Activated CD4-positive, alpha-beta memory T cell treated with anti-CD3 and anti-CD28 coated beads, Interleukin-2, amount 10 ng/mL, durations not matched to agents 7 days and 5 days (primary cell): ENCODE measurements around the gene LRP1B. TPM values are rescaled to one million over a fixed set of nuclear protein-coding genes. Genes with fewer than 3 reads are reported as not detected.

ENCODE experiments used
- CTCF ChIA-PET: fragments of 350-600 bp; sonication (Branson Sonifier 250); formaldehyde crosslinking; loops from one replicate; lab custom pipeline; 2021; ENCODE audit warnings: antibody characterized with exemption, inconsistent platforms; lab: Charles Lee
- POLR2A ChIA-PET: fragments of 350-600 bp; sonication (Branson Sonifier 250); formaldehyde crosslinking; loops from one replicate; lab custom pipeline; 2021; ENCODE audit warnings: antibody characterized with exemption; lab: Charles Lee
- DNase-seq: peaks from one replicate; pipeline ENCODE4 v3.0.0-alpha.2; 2020
- H3K27ac Mint-ChIP-seq: one replicate; pipeline ENCODE4 v1.8.0; 2021; ENCODE audit warnings: mild to moderate bottlenecking, mixed read lengths
- H3K27me3 Mint-ChIP-seq: one replicate; pipeline ENCODE4 v1.8.0; 2021; ENCODE audit warnings: mixed read lengths
- H3K36me3 Mint-ChIP-seq: one replicate; pipeline ENCODE4 v1.8.0; 2021; ENCODE audit warnings: low read depth, mixed read lengths
- H3K4me1 Mint-ChIP-seq: one replicate; pipeline ENCODE4 v1.8.0; 2021; ENCODE audit warnings: mixed read lengths
- H3K4me3 Mint-ChIP-seq: one replicate; pipeline ENCODE4 v1.8.0; 2021; ENCODE audit warnings: mild to moderate bottlenecking, mixed read lengths
- H3K9me3 Mint-ChIP-seq: one replicate; pipeline ENCODE4 v1.8.0; 2021; ENCODE audit warnings: mixed read lengths
- total RNA-seq, 2 experiments: library from RNA; stranded (reverse); gene quantifications; one replicate each; pipeline ENCODE4 v1.2.3, GENCODE V29; 2021

LRP1B gene
- total RNA-seq, 2 experiments from 2014 or later: not detected

GRCh38 chr2:141271346-141271745 is 859.5 kb downstream of the LRP1B start:
- DNase-seq: no peak
- POLR2A ChIA-PET: no interaction called here
- CTCF ChIA-PET: no interaction called here
- Mint-ChIP-seq H3K4me1 (no peaks in the 10 kb centered on the region), H3K36me3 (no peaks in the 10 kb centered on the region), H3K27ac (no peak overlapping the region), H3K27me3 (no peaks in the 10 kb centered on the region), H3K4me3 (no peak overlapping the region), H3K9me3 (peaks cover 10% of the 10 kb centered on the region)

- no peak for DNase-seq
- H3K4me3 Mint-ChIP-seq: no peak overlapping the region
- POLR2A ChIA-PET: no interaction called here
- H3K9me3 Mint-ChIP-seq: peaks cover 9% of the 10 kb centered on the region
- H3K4me1 Mint-ChIP-seq: no peaks in the 10 kb centered on the region
- no peaks in the 10 kb centered on the region for H3K36me3 Mint-ChIP-seq
- H3K27me3 Mint-ChIP-seq: no peaks in the 10 kb centered on the region
- H3K27ac Mint-ChIP-seq: no peak overlapping the region
- CTCF ChIA-PET: no interaction called here
These were observed 866.0 kb downstream of the LRP1B start for GRCh38 chr2:141264848-141265247.

- no peaks in the 10 kb centered on the region for H3K4me1 Mint-ChIP-seq
- ChIA-PET CTCF (no interaction called here), POLR2A (no interaction called here)
- no peak overlapping the region for H3K27ac Mint-ChIP-seq
- no peaks in the 10 kb centered on the region for H3K27me3 Mint-ChIP-seq
- no peak for DNase-seq
- peaks cover 7% of the 10 kb centered on the region for H3K9me3 Mint-ChIP-seq
- H3K36me3 Mint-ChIP-seq: no peaks in the 10 kb centered on the region
- H3K4me3 Mint-ChIP-seq: no peak overlapping the region
These were observed 869.9 kb downstream of the LRP1B start for GRCh38 chr2:141260911-141261310.

- Mint-ChIP-seq H3K27ac (no peak overlapping the region), H3K9me3 (peaks cover 2% of the 10 kb centered on the region), H3K4me3 (no peak overlapping the region), H3K27me3 (no peaks in the 10 kb centered on the region), H3K36me3 (no peaks in the 10 kb centered on the region), H3K4me1 (no peaks in the 10 kb centered on the region)
- DNase-seq: no peak
- POLR2A ChIA-PET: no interaction called here
- CTCF ChIA-PET: no interaction called here
These were observed 871.1 kb downstream of the LRP1B start for GRCh38 chr2:141259683-141260082.

- H3K27me3 Mint-ChIP-seq: no peaks in the 10 kb centered on the region
- H3K27ac Mint-ChIP-seq: no peak overlapping the region
- peaks cover 9% of the 10 kb centered on the region for H3K9me3 Mint-ChIP-seq
- ChIA-PET CTCF (no interaction called here), POLR2A (no interaction called here)
- no peaks in the 10 kb centered on the region for H3K36me3 Mint-ChIP-seq
- no peak overlapping the region for H3K4me3 Mint-ChIP-seq
- no peak for DNase-seq
- no peaks in the 10 kb centered on the region for H3K4me1 Mint-ChIP-seq
These were observed 888.8 kb downstream of the LRP1B start for GRCh38 chr2:141242008-141242407.

GRCh38 chr2:141226560-141226959 is 904.3 kb downstream of the LRP1B start:
- POLR2A ChIA-PET: no interaction called here
- Mint-ChIP-seq H3K4me1 (no peaks in the 10 kb centered on the region), H3K27ac (no peak overlapping the region), H3K4me3 (no peak overlapping the region), H3K27me3 (no peaks in the 10 kb centered on the region), H3K36me3 (no peaks in the 10 kb centered on the region), H3K9me3 (peaks cover 11% of the 10 kb centered on the region)
- no peak for DNase-seq
- CTCF ChIA-PET: no interaction called here

GRCh38 chr2:141207036-141207385 is 923.8 kb downstream of the LRP1B start:
- no peak overlapping the region for H3K4me3 Mint-ChIP-seq
- DNase-seq: no peak
- no peaks in the 10 kb centered on the region for H3K36me3 Mint-ChIP-seq
- H3K27me3 Mint-ChIP-seq: no peaks in the 10 kb centered on the region
- ChIA-PET CTCF (no interaction called here), POLR2A (no interaction called here)
- no peaks in the 10 kb centered on the region for H3K4me1 Mint-ChIP-seq
- peaks cover 30% of the 10 kb centered on the region for H3K9me3 Mint-ChIP-seq
- no peak overlapping the region for H3K27ac Mint-ChIP-seq

- no peak overlapping the region for H3K27ac Mint-ChIP-seq
- CTCF ChIA-PET: no interaction called here
- no peaks in the 10 kb centered on the region for H3K36me3 Mint-ChIP-seq
- H3K4me3 Mint-ChIP-seq: no peak overlapping the region
- peaks cover 32% of the 10 kb centered on the region for H3K9me3 Mint-ChIP-seq
- no peaks in the 10 kb centered on the region for H3K27me3 Mint-ChIP-seq
- POLR2A ChIA-PET: no interaction called here
- no peak for DNase-seq
- H3K4me1 Mint-ChIP-seq: no peaks in the 10 kb centered on the region
These were observed 929.7 kb downstream of the LRP1B start for GRCh38 chr2:141201016-141201565.

GRCh38 chr2:141200191-141200590 is 930.6 kb downstream of the LRP1B start:
- CTCF ChIA-PET: no interaction called here

GRCh38 chr2:141199711-141200110 is 931.1 kb downstream of the LRP1B start:
- Mint-ChIP-seq H3K27ac (no peak overlapping the region), H3K9me3 (peaks cover 31% of the 10 kb centered on the region), H3K36me3 (no peaks in the 10 kb centered on the region), H3K27me3 (no peaks in the 10 kb centered on the region), H3K4me3 (no peak overlapping the region), H3K4me1 (no peaks in the 10 kb centered on the region)
- no peak for DNase-seq
- CTCF ChIA-PET: no interaction called here
- POLR2A ChIA-PET: no interaction called here

More at GRCh38 chr2:141200191-141200590, 930.6 kb downstream of the LRP1B start:
- Mint-ChIP-seq H3K4me1 (no peaks in the 10 kb centered on the region), H3K27me3 (no peaks in the 10 kb centered on the region), H3K9me3 (peaks cover 31% of the 10 kb centered on the region), H3K4me3 (no peak overlapping the region), H3K36me3 (no peaks in the 10 kb centered on the region), H3K27ac (no peak overlapping the region)
- no peak for DNase-seq
- POLR2A ChIA-PET: no interaction called here

GRCh38 chr2:141195087-141195486 is 935.7 kb downstream of the LRP1B start:
- peaks cover 14% of the 10 kb centered on the region for H3K9me3 Mint-ChIP-seq
- no peaks in the 10 kb centered on the region for H3K36me3 Mint-ChIP-seq
- H3K27me3 Mint-ChIP-seq: no peaks in the 10 kb centered on the region
- DNase-seq: no peak
- CTCF ChIA-PET: no interaction called here
- no peak overlapping the region for H3K27ac Mint-ChIP-seq
- no peaks in the 10 kb centered on the region for H3K4me1 Mint-ChIP-seq
- H3K4me3 Mint-ChIP-seq: no peak overlapping the region
- POLR2A ChIA-PET: no interaction called here

- ChIA-PET CTCF (no interaction called here), POLR2A (no interaction called here)
- no peak for DNase-seq
- no peaks in the 10 kb centered on the region for H3K4me1 Mint-ChIP-seq
- no peak overlapping the region for H3K4me3 Mint-ChIP-seq
- no peaks in the 10 kb centered on the region for H3K36me3 Mint-ChIP-seq
- no peak overlapping the region for H3K27ac Mint-ChIP-seq
- no peaks in the 10 kb centered on the region for H3K9me3 Mint-ChIP-seq
- H3K27me3 Mint-ChIP-seq: no peaks in the 10 kb centered on the region
These were observed 943.8 kb downstream of the LRP1B start for GRCh38 chr2:141187075-141187439.

GRCh38 chr2:141186413-141187074 is 944.3 kb downstream of the LRP1B start:
- Mint-ChIP-seq H3K4me3 (no peak overlapping the region), H3K36me3 (no peaks in the 10 kb centered on the region), H3K27me3 (no peaks in the 10 kb centered on the region), H3K27ac (no peak overlapping the region), H3K4me1 (no peaks in the 10 kb centered on the region), H3K9me3 (no peaks in the 10 kb centered on the region)
- CTCF ChIA-PET: no interaction called here
- DNase-seq: no peak
- POLR2A ChIA-PET: no interaction called here

GRCh38 chr2:141182246-141182645 is 948.6 kb downstream of the LRP1B start:
- Mint-ChIP-seq H3K4me1 (no peaks in the 10 kb centered on the region), H3K27ac (no peak overlapping the region), H3K4me3 (no peak overlapping the region), H3K9me3 (no peaks in the 10 kb centered on the region), H3K27me3 (no peaks in the 10 kb centered on the region), H3K36me3 (no peaks in the 10 kb centered on the region)
- CTCF ChIA-PET: no interaction called here
- POLR2A ChIA-PET: no interaction called here
- DNase-seq: no peak
